HepG2 (cell line): ENCODE data around the gene TMED6. TPM values are rescaled to one million over a fixed set of nuclear protein-coding genes. Genes with fewer than 3 reads are reported as not detected.
A peak's percentile ranks its signal among the peaks of the same experiment; 100 is the strongest.

Experiments used
- ATAC-seq: fragments of 200-7000 bp; cut with Tn5 transposase; 3 replicates; pipeline ENCODE4 v1.9.1; 2020; ENCODE audit warnings: mild to moderate bottlenecking, moderate library complexity
- BruUV-seq: library from RNA; stranded (reverse); fragments of 400-500 nt; replicated peaks from 2 replicates; lab custom pipeline; 2021; lab: Mats Ljungman, UMichigan
- CTCF ChIA-PET: fragments of 300-600 bp; formaldehyde crosslinking; extraction: SDS; loops from one replicate; lab custom pipeline; 2021; ENCODE audit warnings: low total read pairs, inconsistent platforms, low intra/inter-chr PET ratio; lab: Yijun Ruan, JAX
- POLR2A ChIA-PET: fragments of 350-600 bp; sonication (Branson Sonifier 250); formaldehyde crosslinking; loops from one replicate; lab custom pipeline; 2020; ENCODE audit warnings: antibody characterized with exemption, inconsistent platforms; lab: Yijun Ruan, JAX
- DNase-seq: peaks from one replicate; pipeline ENCODE4 v3.0.0-alpha.2; 2015; ENCODE audit warnings: low spot score
- FAIRE-seq: peaks from 3 replicates; lab custom pipeline; 2011; peaks lifted over from hg19 to GRCh38; lab: Jason Lieb, UNC
- H2AFZ ChIP-seq: one replicate; pipeline ENCODE4 v1.6.1; 2011; ENCODE audit warnings: low read length, inconsistent platforms
- H3K27ac ChIP-seq: fragments of 300-600 bp; 3 replicates; pipeline ENCODE4 v1.8.0; 2011; ENCODE audit warnings: mixed run types, mild to moderate bottlenecking, mixed read lengths, low read length, inconsistent platforms; ENCODE audit not compliant: insufficient read depth; ENCODE audit errors: extremely low read length
- H3K27me3 ChIP-seq, 2 experiments: fragments of 200-600 bp in 1 of 2; 2 replicates in 1 of 2; 3 replicates in 1 of 2; pipeline versions ENCODE4 v1.6.0 to v1.8.0; 2011; ENCODE audit warnings: low read length in 2 of 2, mild to moderate bottlenecking in 2 of 2, moderate library complexity in 2 of 2, inconsistent platforms in 1 of 2; ENCODE audit not compliant: insufficient read depth in 2 of 2, control insufficient read depth in 1 of 2
- H3K36me3 ChIP-seq, 2 experiments: fragments of 200-600 bp in 1 of 2; replicated peaks in 1 of 2; 2 replicates in 1 of 2; 3 replicates in 1 of 2; pipeline versions ENCODE4 v1.5.1 to v1.8.0; 2011; ENCODE audit warnings: low read length in 2 of 2, inconsistent platforms in 1 of 2; ENCODE audit not compliant: insufficient read depth in 2 of 2, control insufficient read depth in 1 of 2
- H3K4me1 ChIP-seq: 2 replicates; pipeline ENCODE4 v1.5.1; 2012; ENCODE audit warnings: low read length, inconsistent platforms; ENCODE audit not compliant: insufficient read depth
- H3K4me2 ChIP-seq: 2 replicates; pipeline ENCODE4 v1.6.0; 2011; ENCODE audit warnings: low read depth, low read length, inconsistent platforms
- H3K4me3 ChIP-seq, 3 experiments: fragments of 200-600 bp in 1 of 3; sonication (generic), shearing (Covaris generic) in 1 of 3; replicated peaks in 1 of 3; 2 replicates each; pipeline ENCODE4 v1.5.1; 2011 to 2016; ENCODE audit warnings: low read length in 3 of 3, inconsistent platforms in 2 of 3, low read depth in 2 of 3, mild to moderate bottlenecking in 2 of 3, control low read depth in 1 of 3, mixed read lengths in 1 of 3; ENCODE audit not compliant: insufficient read depth in 1 of 3
- H3K79me2 ChIP-seq: one replicate; pipeline ENCODE4 v1.6.1; 2011; ENCODE audit warnings: low read length, inconsistent platforms; ENCODE audit not compliant: insufficient read depth
- H3K9ac ChIP-seq: 2 replicates; pipeline ENCODE4 v1.6.0; 2011; ENCODE audit warnings: mild to moderate bottlenecking, low read depth, low read length, inconsistent platforms; ENCODE audit not compliant: insufficient read depth
- H3K9me3 ChIP-seq: 2 replicates; pipeline ENCODE4 v1.5.1; 2012; ENCODE audit warnings: mild to moderate bottlenecking, low read length
- H4K20me1 ChIP-seq: 2 replicates; pipeline ENCODE4 v1.6.0; 2011; ENCODE audit warnings: inconsistent platforms, mild to moderate bottlenecking, low read length, moderate library complexity; ENCODE audit not compliant: insufficient read depth
- POLR2A ChIP-seq, 2 experiments: IDR thresholded peaks; 2 replicates each; pipeline ENCODE4 v1.6.1; 2011; ENCODE audit warnings: low read depth in 2 of 2, low read length in 2 of 2, mild to moderate bottlenecking in 1 of 2, moderate library complexity in 1 of 2; ENCODE audit not compliant: insufficient read depth in 1 of 2
- SAFB2 ChIP-seq: sonication (generic); formaldehyde crosslinking; IDR thresholded peaks from 2 replicates; pipeline ENCODE4 v1.5.1; 2020; ENCODE audit warnings: missing genetic modification reagents, low read depth, mild to moderate bottlenecking, borderline replicate concordance
- SYNCRIP ChIP-seq: fragments of 200-400 bp; formaldehyde crosslinking; IDR thresholded peaks from 2 replicates; pipeline ENCODE4 v1.6.1; 2018; ENCODE audit warnings: mild to moderate bottlenecking, low read depth, low read length; ENCODE audit not compliant: insufficient read depth
- THAP7 ChIP-seq: sonication (generic); formaldehyde crosslinking; IDR thresholded peaks from 2 replicates; pipeline ENCODE4 v1.8.1; 2023; ENCODE audit warnings: mild to moderate bottlenecking, missing genetic modification reagents
- TIGD3 ChIP-seq: sonication (generic); formaldehyde crosslinking; IDR thresholded peaks from 2 replicates; pipeline ENCODE4 v1.5.1; 2020; ENCODE audit warnings: mild to moderate bottlenecking, missing genetic modification reagents, borderline replicate concordance
- ZNF430 ChIP-seq: sonication (generic); formaldehyde crosslinking; IDR thresholded peaks from 2 replicates; pipeline ENCODE4 v1.9.0; 2021; ENCODE audit warnings: mild to moderate bottlenecking, missing genetic modification reagents
- ZNF644 ChIP-seq: IDR thresholded peaks from 2 replicates; pipeline ENCODE4 v1.6.1; 2016; ENCODE audit warnings: low read depth
- ZNF766 ChIP-seq: sonication (generic); formaldehyde crosslinking; IDR thresholded peaks from 2 replicates; pipeline ENCODE4 v1.5.0; 2020; ENCODE audit warnings: missing genetic modification reagents, borderline replicate concordance
- WGBS: methylation state at CpG from one replicate; pipeline ENCODE4 v1.1.6; 2017; ENCODE audit warnings: low lambda C conversion rate; 5-methylcytosine and 5-hydroxymethylcytosine counted together
- in situ Hi-C: cut with HindIII; loops from 2 replicates; pipeline ENCODE4 v1.10.0; 2017; ENCODE audit warnings: low pct_unique_long_range_greater_than_20kb; ENCODE audit not compliant: extremely low pct_ligation_motif_present
- intact Hi-C: fragments of 100-400 bp; cut with micrococcal nuclease; formaldehyde crosslinking; loops from one replicate; pipeline ENCODE4 v1.10.0; 2022; ENCODE audit not compliant: unreplicated experiment
- polyA plus RNA-seq, 8 experiments: library from polyadenylated mRNA; depleted of rRNA in 3 of 8; stranded (reverse) in 7 of 8; unstranded in 1 of 8; fragments of >200 nt; fragmentation: Illumina TruSeq in 4 of 8; extraction: Trizol in 4 of 8; gene quantifications; 2 replicates each; pipeline versions ENCODE4 v1.2.1 to v1.2.3, GENCODE V29; 2011 to 2016; ENCODE audit warnings: low read depth in 4 of 8, missing spikeins in 1 of 8, mixed read lengths in 1 of 8; ENCODE audit not compliant: insufficient read depth in 1 of 8
- total RNA-seq, 5 experiments: library from RNA; depleted of rRNA; stranded (reverse); fragments of >200 nt; fragmentation: Illumina TruSeq; extraction: Trizol; gene quantifications; 2 replicates each; pipeline ENCODE4 v1.2.3, GENCODE V29; 2016; ENCODE audit warnings: low read depth in 1 of 5
- TF ChIP-seq, protein P1 (sequence below): sonication (generic); formaldehyde crosslinking; IDR thresholded peaks from 2 replicates; pipeline ENCODE4 v1.5.0; 2020; ENCODE audit warnings: mild to moderate bottlenecking, missing genetic modification reagents
- TF ChIP-seq, protein P2 (sequence below): sonication (generic); formaldehyde crosslinking; IDR thresholded peaks from 2 replicates; pipeline ENCODE4 v1.5.0; 2020; ENCODE audit warnings: mild to moderate bottlenecking, missing genetic modification reagents, borderline replicate concordance

TMED6 gene
- total and polyA plus RNA-seq, 2 of the 13 experiments (the other 11 are each of a cell fraction or from before 2014, with no cell fraction given), result 9.8 to 14.4 TPM

- TF ChIP-seq, protein P1, sequence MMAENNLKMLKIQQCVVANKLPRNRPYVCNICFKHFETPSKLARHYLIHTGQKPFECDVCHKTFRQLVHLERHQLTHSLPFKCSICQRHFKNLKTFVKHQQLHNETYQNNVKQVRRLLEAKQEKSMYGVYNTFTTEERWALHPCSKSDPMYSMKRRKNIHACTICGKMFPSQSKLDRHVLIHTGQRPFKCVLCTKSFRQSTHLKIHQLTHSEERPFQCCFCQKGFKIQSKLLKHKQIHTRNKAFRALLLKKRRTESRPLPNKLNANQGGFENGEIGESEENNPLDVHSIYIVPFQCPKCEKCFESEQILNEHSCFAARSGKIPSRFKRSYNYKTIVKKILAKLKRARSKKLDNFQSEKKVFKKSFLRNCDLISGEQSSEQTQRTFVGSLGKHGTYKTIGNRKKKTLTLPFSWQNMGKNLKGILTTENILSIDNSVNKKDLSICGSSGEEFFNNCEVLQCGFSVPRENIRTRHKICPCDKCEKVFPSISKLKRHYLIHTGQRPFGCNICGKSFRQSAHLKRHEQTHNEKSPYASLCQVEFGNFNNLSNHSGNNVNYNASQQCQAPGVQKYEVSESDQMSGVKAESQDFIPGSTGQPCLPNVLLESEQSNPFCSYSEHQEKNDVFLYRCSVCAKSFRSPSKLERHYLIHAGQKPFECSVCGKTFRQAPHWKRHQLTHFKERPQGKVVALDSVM, result peak; percentile 95
- TF ChIP-seq ZNF430, result 0 out of 2 replicates have a peak, but pooled peaks have one; percentile 47
- no peak for TF ChIP-seq ZNF766 (CRISPR knock-in tag)
- TF ChIP-seq THAP7 (CRISPR knock-in tag), result no peak
- peak in 1 of 2 experiments; percentile 2; a peak in 1 of 4 replicates for TF ChIP-seq POLR2A (IDR thresholded peaks at IDR 0.05; ENCODE audit: insufficient read depth in 1 of 2, low read depth in 2 of 2, low read length in 2 of 2)
- TF ChIP-seq SAFB2 (CRISPR knock-in tag), result 0 out of 2 replicates have a peak, but pooled peaks have one; percentile 13
- TF ChIP-seq, all 625 proteins: peak for 8
Measured at GRCh38 chr16:69327585-69328310, 23.8 kb downstream of the TMED6 start (continued).

GRCh38 chr16:69326172-69326873 is 25.3 kb downstream of the TMED6 start:
- H3K4me3 ChIP-seq, result peak overlapping the region in 2 of 3 experiments; percentile 13 to 84; a peak in 4 of 6 replicates
- ATAC-seq (peak; percentile 51), DNase-seq (peak; percentile 94), FAIRE-seq (peak; percentile 94)
- peaks cover 62% of the 10 kb centered on the region for H3K79me2 ChIP-seq
- ChIA-PET CTCF (interaction anchor here (1.0 to 1.1 kb wide), 2 partner anchors 12 to 14 kb away, joined by 3 to 4 read pairs; partner anchors contain the start of gene NIP7), POLR2A (interaction anchor here (0.7 to 5.8 kb wide), 6 partner anchors 9 to 25 kb away, joined by 3 to 52 read pairs (median 8); partner anchors contain the start of genes COG8, NIP7, TMED6 and VPS4A)
- intact Hi-C loops, result loop anchor here (1.0 to 2.0 kb wide), 2 partner anchors 16 to 59 kb away; partner anchors contain the start of gene VPS4A
- H4K20me1 ChIP-seq, result peaks cover 35% of the 10 kb centered on the region
- H3K4me1 ChIP-seq, result peaks cover 60% of the 10 kb centered on the region
- H3K4me2 ChIP-seq, result peak overlapping the region; percentile 80
- H3K9me3 ChIP-seq, result no peaks in the 10 kb centered on the region
- H3K27ac ChIP-seq, result peak overlapping the region; percentile 68
- 13% methylated on average over 7 of the region's 7 CpGs for WGBS
- in situ Hi-C loops, result no loop called here
- no peak overlapping the region for H2AFZ ChIP-seq
- BruUV-seq, result TSS peak; percentile 10
- H3K27me3 ChIP-seq, result no peaks in the 10 kb centered on the region
- H3K9ac ChIP-seq, result peak overlapping the region; percentile 45
- peaks cover 24 to 46% of the 10 kb centered on the region in 2 experiments for H3K36me3 ChIP-seq
- TF ChIP-seq TIGD3 (CRISPR knock-in tag) (no peak), ZNF644 (CRISPR knock-in tag) (peak; percentile 100), SYNCRIP (no peak)
- TF ChIP-seq, protein P2, sequence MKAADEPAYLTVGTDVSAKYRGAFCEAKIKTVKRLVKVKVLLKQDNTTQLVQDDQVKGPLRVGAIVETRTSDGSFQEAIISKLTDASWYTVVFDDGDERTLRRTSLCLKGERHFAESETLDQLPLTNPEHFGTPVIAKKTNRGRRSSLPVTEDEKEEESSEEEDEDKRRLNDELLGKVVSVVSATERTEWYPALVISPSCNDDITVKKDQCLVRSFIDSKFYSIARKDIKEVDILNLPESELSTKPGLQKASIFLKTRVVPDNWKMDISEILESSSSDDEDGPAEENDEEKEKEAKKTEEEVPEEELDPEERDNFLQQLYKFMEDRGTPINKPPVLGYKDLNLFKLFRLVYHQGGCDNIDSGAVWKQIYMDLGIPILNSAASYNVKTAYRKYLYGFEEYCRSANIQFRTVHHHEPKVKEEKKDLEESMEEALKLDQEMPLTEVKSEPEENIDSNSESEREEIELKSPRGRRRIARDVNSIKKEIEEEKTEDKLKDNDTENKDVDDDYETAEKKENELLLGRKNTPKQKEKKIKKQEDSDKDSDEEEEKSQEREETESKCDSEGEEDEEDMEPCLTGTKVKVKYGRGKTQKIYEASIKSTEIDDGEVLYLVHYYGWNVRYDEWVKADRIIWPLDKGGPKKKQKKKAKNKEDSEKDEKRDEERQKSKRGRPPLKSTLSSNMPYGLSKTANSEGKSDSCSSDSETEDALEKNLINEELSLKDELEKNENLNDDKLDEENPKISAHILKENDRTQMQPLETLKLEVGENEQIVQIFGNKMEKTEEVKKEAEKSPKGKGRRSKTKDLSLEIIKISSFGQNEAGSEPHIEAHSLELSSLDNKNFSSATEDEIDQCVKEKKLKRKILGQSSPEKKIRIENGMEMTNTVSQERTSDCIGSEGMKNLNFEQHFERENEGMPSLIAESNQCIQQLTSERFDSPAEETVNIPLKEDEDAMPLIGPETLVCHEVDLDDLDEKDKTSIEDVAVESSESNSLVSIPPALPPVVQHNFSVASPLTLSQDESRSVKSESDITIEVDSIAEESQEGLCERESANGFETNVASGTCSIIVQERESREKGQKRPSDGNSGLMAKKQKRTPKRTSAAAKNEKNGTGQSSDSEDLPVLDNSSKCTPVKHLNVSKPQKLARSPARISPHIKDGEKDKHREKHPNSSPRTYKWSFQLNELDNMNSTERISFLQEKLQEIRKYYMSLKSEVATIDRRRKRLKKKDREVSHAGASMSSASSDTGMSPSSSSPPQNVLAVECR, result peak; percentile 86
